HEK293 (cell line): Measurements from ENCODE around the gene PHLDB1.

Experiments used
- CTCF ChIP-seq: fragments of 450-650 bp; formaldehyde crosslinking; IDR thresholded peaks from 2 replicates; pipeline ENCODE4 v1.5.1; 2016; ENCODE audit warnings: missing biosample characterization, missing genetic modification characterization
- MEIS1 ChIP-seq: sonication (generic); formaldehyde crosslinking; IDR thresholded peaks from 2 replicates; pipeline ENCODE4 v1.8.1; 2022; ENCODE audit warnings: missing genetic modification reagents, mild to moderate bottlenecking, borderline replicate concordance
- SETDB1 ChIP-seq: IDR thresholded peaks from one replicate; pipeline ENCODE4 v1.6.1; 2017; ENCODE audit warnings: mild to moderate bottlenecking, low read length, moderate library complexity, mixed read lengths; ENCODE audit not compliant: insufficient read length
- TF ChIP-seq, protein P1 (sequence below): fragments of 450-650 bp; formaldehyde crosslinking; IDR thresholded peaks from 2 replicates; pipeline ENCODE4 v1.5.1; 2016; ENCODE audit warnings: missing biosample characterization, missing genetic modification characterization, borderline replicate concordance

- TF ChIP-seq MEIS1 = no peak
- no peak for TF ChIP-seq CTCF (tag by site-specific recombination)
- no peak for TF ChIP-seq SETDB1
- TF ChIP-seq, protein P1, sequence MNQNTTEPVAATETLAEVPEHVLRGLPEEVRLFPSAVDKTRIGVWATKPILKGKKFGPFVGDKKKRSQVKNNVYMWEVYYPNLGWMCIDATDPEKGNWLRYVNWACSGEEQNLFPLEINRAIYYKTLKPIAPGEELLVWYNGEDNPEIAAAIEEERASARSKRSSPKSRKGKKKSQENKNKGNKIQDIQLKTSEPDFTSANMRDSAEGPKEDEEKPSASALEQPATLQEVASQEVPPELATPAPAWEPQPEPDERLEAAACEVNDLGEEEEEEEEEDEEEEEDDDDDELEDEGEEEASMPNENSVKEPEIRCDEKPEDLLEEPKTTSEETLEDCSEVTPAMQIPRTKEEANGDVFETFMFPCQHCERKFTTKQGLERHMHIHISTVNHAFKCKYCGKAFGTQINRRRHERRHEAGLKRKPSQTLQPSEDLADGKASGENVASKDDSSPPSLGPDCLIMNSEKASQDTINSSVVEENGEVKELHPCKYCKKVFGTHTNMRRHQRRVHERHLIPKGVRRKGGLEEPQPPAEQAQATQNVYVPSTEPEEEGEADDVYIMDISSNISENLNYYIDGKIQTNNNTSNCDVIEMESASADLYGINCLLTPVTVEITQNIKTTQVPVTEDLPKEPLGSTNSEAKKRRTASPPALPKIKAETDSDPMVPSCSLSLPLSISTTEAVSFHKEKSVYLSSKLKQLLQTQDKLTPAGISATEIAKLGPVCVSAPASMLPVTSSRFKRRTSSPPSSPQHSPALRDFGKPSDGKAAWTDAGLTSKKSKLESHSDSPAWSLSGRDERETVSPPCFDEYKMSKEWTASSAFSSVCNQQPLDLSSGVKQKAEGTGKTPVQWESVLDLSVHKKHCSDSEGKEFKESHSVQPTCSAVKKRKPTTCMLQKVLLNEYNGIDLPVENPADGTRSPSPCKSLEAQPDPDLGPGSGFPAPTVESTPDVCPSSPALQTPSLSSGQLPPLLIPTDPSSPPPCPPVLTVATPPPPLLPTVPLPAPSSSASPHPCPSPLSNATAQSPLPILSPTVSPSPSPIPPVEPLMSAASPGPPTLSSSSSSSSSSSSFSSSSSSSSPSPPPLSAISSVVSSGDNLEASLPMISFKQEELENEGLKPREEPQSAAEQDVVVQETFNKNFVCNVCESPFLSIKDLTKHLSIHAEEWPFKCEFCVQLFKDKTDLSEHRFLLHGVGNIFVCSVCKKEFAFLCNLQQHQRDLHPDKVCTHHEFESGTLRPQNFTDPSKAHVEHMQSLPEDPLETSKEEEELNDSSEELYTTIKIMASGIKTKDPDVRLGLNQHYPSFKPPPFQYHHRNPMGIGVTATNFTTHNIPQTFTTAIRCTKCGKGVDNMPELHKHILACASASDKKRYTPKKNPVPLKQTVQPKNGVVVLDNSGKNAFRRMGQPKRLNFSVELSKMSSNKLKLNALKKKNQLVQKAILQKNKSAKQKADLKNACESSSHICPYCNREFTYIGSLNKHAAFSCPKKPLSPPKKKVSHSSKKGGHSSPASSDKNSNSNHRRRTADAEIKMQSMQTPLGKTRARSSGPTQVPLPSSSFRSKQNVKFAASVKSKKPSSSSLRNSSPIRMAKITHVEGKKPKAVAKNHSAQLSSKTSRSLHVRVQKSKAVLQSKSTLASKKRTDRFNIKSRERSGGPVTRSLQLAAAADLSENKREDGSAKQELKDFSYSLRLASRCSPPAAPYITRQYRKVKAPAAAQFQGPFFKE (tag by site-specific recombination) = no peak
These were observed 43.0 kb downstream of the PHLDB1 start for GRCh38 chr11:118650366-118650765.
